DND-41 (cell line): ENCODE data around the gene DGCR6.

ENCODE experiments used
- ATAC-seq: fragments of 200-7000 bp; cut with Tn5 transposase; 3 replicates; pipeline ENCODE4 v1.9.1; 2021; ENCODE audit warnings: low read depth; ENCODE audit not compliant: insufficient read depth
- DNase-seq: peaks from one replicate; pipeline ENCODE4 v3.0.0-alpha.2; 2020
- H2AFZ ChIP-seq: 2 replicates; pipeline ENCODE4 v1.6.0; 2012; ENCODE audit warnings: low read depth, low read length
- H3K27ac ChIP-seq: 2 replicates; pipeline ENCODE4 v1.5.1; 2012; ENCODE audit warnings: low read length, inconsistent platforms
- H3K27me3 ChIP-seq: fragments of 200-600 bp; sonication (generic); 2 replicates; pipeline ENCODE4 v1.6.0; 2012; ENCODE audit warnings: low read length, mild to moderate bottlenecking, inconsistent platforms; ENCODE audit not compliant: insufficient read depth, poor library complexity
- H3K36me3 ChIP-seq: 2 replicates; pipeline ENCODE4 v1.5.1; 2012; ENCODE audit warnings: low read length, inconsistent platforms; ENCODE audit not compliant: insufficient read depth
- H3K4me1 ChIP-seq: 2 replicates; pipeline ENCODE4 v1.5.1; 2012; ENCODE audit warnings: mild to moderate bottlenecking, low read length; ENCODE audit not compliant: insufficient read depth
- H3K4me2 ChIP-seq: 2 replicates; pipeline ENCODE4 v1.6.0; 2012; ENCODE audit warnings: mild to moderate bottlenecking, moderate library complexity, low read length, inconsistent platforms; ENCODE audit not compliant: insufficient read depth
- H3K4me3 ChIP-seq, 2 experiments: fragments of 200-600 bp in 1 of 2; shearing (Covaris generic) in 1 of 2; 2 replicates each; pipeline ENCODE4 v1.5.1; 2012 to 2016; ENCODE audit warnings: inconsistent platforms in 2 of 2, low read length in 2 of 2, mild to moderate bottlenecking in 2 of 2, low read depth in 1 of 2, moderate library complexity in 1 of 2
- H3K79me2 ChIP-seq: 2 replicates; pipeline ENCODE4 v1.6.0; 2012; ENCODE audit warnings: low read length, inconsistent platforms; ENCODE audit not compliant: insufficient read depth
- H3K9ac ChIP-seq: 2 replicates; pipeline ENCODE4 v1.6.0; 2012; ENCODE audit warnings: low read depth, mild to moderate bottlenecking, inconsistent platforms, low read length, moderate library complexity
- H3K9me3 ChIP-seq: 2 replicates; pipeline ENCODE4 v1.5.1; 2012; ENCODE audit warnings: low read length, moderate library complexity, mild to moderate bottlenecking, inconsistent platforms; ENCODE audit not compliant: insufficient read depth, severe bottlenecking
- H4K20me1 ChIP-seq: 2 replicates; pipeline ENCODE4 v1.6.0; 2012; ENCODE audit warnings: low read length; ENCODE audit not compliant: insufficient read depth
- EZH2 ChIP-seq: IDR thresholded peaks from 3 replicates; pipeline ENCODE4 v1.6.1; 2012; ENCODE audit warnings: borderline replicate concordance, low read depth, mild to moderate bottlenecking, moderate library complexity, low read length, inconsistent platforms; ENCODE audit not compliant: severe bottlenecking
- TF ChIP-seq, protein P1 (sequence below): IDR thresholded peaks from 2 replicates; pipeline ENCODE4 v1.5.1; 2012; ENCODE audit warnings: borderline replicate concordance, low read length, moderate library complexity, mild to moderate bottlenecking; ENCODE audit not compliant: poor library complexity, severe bottlenecking; ENCODE audit errors: extremely low read depth

DGCR6 gene

DNA sequence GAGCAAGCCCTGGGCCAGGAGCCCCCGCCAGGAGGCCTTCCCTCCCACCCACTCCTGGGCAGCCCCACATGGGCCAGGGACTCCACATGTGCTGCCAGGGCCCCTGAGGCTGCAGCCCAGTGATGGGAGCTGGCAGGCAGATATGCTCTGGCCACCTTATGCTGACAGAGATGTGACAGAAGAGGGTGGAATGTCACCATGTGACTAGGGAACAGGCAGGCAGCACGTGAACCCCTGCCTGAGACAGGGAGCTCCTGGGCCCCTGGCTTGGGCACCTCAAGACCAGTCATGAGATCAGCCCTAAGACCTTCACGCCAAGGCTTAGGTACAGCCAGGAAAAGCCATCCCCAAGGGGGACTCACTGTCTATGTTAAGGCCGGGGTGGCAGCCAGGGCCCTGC, 20.9 kb downstream of the DGCR6 start:
- H2AFZ ChIP-seq, result no peak overlapping the region
- no peaks in the 10 kb centered on the region for H3K9me3 ChIP-seq
- no peak overlapping the region for H3K27ac ChIP-seq
- ATAC-seq (no peak), DNase-seq (no peak)
- H3K27me3 ChIP-seq, result no peaks in the 10 kb centered on the region
- H3K36me3 ChIP-seq, result no peaks in the 10 kb centered on the region
- H3K9ac ChIP-seq, result no peak overlapping the region
- no peak overlapping the region for H3K4me2 ChIP-seq
- H3K4me3 ChIP-seq, result no peak overlapping the region
- no peaks in the 10 kb centered on the region for H3K79me2 ChIP-seq
- H3K4me1 ChIP-seq, result no peaks in the 10 kb centered on the region
- no peaks in the 10 kb centered on the region for H4K20me1 ChIP-seq
- TF ChIP-seq EZH2, result no peak
- TF ChIP-seq, protein P1, sequence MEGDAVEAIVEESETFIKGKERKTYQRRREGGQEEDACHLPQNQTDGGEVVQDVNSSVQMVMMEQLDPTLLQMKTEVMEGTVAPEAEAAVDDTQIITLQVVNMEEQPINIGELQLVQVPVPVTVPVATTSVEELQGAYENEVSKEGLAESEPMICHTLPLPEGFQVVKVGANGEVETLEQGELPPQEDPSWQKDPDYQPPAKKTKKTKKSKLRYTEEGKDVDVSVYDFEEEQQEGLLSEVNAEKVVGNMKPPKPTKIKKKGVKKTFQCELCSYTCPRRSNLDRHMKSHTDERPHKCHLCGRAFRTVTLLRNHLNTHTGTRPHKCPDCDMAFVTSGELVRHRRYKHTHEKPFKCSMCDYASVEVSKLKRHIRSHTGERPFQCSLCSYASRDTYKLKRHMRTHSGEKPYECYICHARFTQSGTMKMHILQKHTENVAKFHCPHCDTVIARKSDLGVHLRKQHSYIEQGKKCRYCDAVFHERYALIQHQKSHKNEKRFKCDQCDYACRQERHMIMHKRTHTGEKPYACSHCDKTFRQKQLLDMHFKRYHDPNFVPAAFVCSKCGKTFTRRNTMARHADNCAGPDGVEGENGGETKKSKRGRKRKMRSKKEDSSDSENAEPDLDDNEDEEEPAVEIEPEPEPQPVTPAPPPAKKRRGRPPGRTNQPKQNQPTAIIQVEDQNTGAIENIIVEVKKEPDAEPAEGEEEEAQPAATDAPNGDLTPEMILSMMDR, result no peak

DNA sequence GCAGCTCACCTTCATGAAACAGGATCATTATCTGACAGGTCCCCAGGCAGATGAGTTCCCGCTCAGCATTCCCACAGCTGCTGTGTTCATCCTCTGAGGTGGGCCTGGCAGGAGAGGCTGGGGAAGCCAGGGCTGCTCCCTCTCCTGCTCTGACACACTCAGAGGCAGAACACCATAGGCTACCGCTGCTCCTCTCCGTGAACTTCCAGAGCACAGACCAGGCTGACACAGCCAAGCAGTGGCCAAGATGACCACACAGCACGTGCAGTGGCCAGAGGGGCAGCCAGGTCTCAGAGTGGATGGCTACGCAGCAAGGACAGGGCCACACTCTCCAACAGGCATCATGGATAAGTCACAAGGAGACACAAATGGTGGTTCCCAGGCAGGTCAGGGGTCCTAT, 21.5 kb downstream of the DGCR6 start:
- Histone ChIP-seq H3K4me1 (no peaks in the 10 kb centered on the region), H2AFZ (no peak overlapping the region), H3K9me3 (no peaks in the 10 kb centered on the region), H3K27ac (no peak overlapping the region), H3K27me3 (no peaks in the 10 kb centered on the region), H3K4me3 (no peak overlapping the region), H3K9ac (no peak overlapping the region), H3K4me2 (no peak overlapping the region), H3K36me3 (no peaks in the 10 kb centered on the region), H3K79me2 (no peaks in the 10 kb centered on the region), H4K20me1 (no peaks in the 10 kb centered on the region)
- ATAC-seq (no peak), DNase-seq (no peak)
- TF ChIP-seq, protein P1, result no peak

DNA sequence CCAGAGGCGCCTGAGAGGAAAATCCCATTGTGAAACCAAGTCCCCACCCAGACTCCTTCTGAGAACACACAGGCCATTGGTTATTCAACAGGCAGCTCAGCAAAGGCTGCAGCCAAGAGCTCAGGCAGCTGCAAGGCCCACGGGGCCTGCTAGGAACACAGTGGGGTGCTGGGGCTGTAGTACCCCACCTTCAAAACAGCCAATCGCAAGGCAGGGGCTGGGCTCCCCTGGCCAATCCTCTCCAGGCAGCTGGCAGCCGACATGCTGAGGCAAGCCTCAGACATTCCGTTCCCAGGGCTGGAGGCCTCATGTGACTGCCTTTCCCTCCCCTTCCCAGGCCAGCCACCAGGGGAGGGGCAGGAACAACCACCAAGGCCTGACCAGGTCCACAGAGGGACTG, 23.3 kb downstream of the DGCR6 start:
- H3K36me3 ChIP-seq, result no peaks in the 10 kb centered on the region
- no peak overlapping the region for H2AFZ ChIP-seq
- H4K20me1 ChIP-seq, result no peaks in the 10 kb centered on the region
- no peak overlapping the region for H3K4me2 ChIP-seq
- no peak for TF ChIP-seq EZH2
- TF ChIP-seq, protein P1, result no peak
- no peak for ATAC-seq
- H3K9me3 ChIP-seq, result no peaks in the 10 kb centered on the region
- H3K27me3 ChIP-seq, result no peaks in the 10 kb centered on the region
- H3K4me1 ChIP-seq, result no peaks in the 10 kb centered on the region
- no peak for DNase-seq
- H3K4me3 ChIP-seq, result no peak overlapping the region
- no peak overlapping the region for H3K9ac ChIP-seq
- no peaks in the 10 kb centered on the region for H3K79me2 ChIP-seq
- H3K27ac ChIP-seq, result no peak overlapping the region

DNA sequence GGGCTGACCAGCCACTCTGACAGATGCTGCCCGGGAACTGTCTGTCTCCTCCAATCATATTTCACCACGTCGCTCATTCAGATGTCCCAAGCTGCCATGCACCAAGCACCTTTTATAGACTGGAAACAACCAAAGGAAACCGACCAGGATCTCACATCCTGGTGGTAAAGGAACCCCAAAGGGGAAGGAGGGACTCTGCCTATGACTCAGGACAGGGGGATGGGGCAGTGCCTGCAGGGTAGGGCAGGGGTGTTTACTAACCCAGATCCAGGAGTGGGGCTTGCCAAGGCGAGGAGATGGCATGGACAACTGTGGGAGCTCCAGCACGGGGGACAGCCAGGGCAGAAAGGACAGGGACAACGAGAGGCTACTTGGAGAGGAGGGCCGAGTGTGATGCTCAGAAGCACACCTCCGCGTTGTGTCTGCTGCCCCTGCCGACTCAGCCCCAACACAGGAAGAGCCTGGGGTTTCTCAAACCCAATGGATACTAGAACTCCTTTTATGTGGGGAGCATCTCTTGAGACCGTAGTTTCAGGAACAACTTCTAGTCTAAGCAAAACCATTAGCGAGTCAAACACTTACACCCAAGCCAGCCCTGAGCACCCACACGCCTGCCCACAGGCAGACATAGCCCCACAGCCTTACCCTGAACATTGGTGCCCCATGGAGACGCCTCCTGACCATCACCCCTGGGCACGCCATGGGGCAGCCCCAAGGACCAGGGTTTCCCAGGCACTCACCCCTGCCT, 26.0 kb downstream of the DGCR6 start:
- no peak overlapping the region for H3K4me2 ChIP-seq
- H3K4me1 ChIP-seq, result no peaks in the 10 kb centered on the region
- no peaks in the 10 kb centered on the region for H3K36me3 ChIP-seq
- DNase-seq (no peak), ATAC-seq (no peak)
- TF ChIP-seq, protein P1, result no peak
- no peak for TF ChIP-seq EZH2
- H4K20me1 ChIP-seq, result no peaks in the 10 kb centered on the region
- H3K27me3 ChIP-seq, result no peaks in the 10 kb centered on the region
- no peak overlapping the region for H3K9ac ChIP-seq
- H3K79me2 ChIP-seq, result no peaks in the 10 kb centered on the region
- H3K9me3 ChIP-seq, result no peaks in the 10 kb centered on the region
- H3K4me3 ChIP-seq, result no peak overlapping the region
- no peak overlapping the region for H2AFZ ChIP-seq
- no peak overlapping the region for H3K27ac ChIP-seq
